Measurements from ENCODE around the gene GAGE12E.
"Not testable (repeated sequence)": the region's sequence is repeated elsewhere in the genome, so short reads cannot be mapped to it uniquely, and the experiment has no call there.

DNA sequence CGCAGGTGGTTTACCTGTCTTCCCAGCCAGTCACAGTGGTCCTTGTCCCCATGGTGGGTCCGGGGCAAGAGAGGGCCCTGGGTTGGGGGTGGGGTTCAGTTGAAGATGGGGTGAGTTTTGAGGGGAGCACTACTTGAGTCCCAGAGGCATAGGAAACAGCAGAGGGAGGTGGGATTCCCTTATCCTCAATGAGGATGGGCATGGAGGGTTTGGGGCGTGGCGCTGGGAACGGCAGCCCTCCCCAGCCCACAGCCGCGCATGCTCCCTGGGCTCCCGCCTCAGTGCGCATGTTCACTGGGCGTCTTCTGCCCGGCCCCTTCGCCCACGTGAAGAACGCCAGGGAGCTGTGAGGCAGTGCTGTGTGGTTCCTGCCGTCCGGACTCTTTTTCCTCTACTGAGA lies at the start of gene GAGE12E:
- TF ChIP-seq, protein P1, sequence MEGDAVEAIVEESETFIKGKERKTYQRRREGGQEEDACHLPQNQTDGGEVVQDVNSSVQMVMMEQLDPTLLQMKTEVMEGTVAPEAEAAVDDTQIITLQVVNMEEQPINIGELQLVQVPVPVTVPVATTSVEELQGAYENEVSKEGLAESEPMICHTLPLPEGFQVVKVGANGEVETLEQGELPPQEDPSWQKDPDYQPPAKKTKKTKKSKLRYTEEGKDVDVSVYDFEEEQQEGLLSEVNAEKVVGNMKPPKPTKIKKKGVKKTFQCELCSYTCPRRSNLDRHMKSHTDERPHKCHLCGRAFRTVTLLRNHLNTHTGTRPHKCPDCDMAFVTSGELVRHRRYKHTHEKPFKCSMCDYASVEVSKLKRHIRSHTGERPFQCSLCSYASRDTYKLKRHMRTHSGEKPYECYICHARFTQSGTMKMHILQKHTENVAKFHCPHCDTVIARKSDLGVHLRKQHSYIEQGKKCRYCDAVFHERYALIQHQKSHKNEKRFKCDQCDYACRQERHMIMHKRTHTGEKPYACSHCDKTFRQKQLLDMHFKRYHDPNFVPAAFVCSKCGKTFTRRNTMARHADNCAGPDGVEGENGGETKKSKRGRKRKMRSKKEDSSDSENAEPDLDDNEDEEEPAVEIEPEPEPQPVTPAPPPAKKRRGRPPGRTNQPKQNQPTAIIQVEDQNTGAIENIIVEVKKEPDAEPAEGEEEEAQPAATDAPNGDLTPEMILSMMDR (conservative IDR thresholded peaks at IDR 0.05; ENCODE audit: low read depth in 2 of 2), result not testable (repeated sequence)
- TF ChIP-seq POLR2AphosphoS5 (IDR thresholded peaks at IDR 0.05; ENCODE audit: low read depth); REST (IDR thresholded peaks at IDR 0.05; ENCODE audit: unreplicated experiment); CREB1 (CRISPR knock-in tag; IDR thresholded peaks at IDR 0.05; ENCODE audit: low read depth): not testable (repeated sequence)

All from GM23338 (cell line).